Stimulated activated CD8-positive, alpha-beta memory T cell treated with anti-CD3 and anti-CD28 coated beads, Interleukin-15, amount 100 ng/mL, for 48 hours (primary cell): Measurements from ENCODE around the gene ASGR1.

Experiments used
- DNase-seq, 2 donors: peaks; one replicate each; pipeline ENCODE4 v3.0.0-alpha.2; 2020; ENCODE audit warnings: low read depth in 2 of 2

ASGR1 gene

DNA sequence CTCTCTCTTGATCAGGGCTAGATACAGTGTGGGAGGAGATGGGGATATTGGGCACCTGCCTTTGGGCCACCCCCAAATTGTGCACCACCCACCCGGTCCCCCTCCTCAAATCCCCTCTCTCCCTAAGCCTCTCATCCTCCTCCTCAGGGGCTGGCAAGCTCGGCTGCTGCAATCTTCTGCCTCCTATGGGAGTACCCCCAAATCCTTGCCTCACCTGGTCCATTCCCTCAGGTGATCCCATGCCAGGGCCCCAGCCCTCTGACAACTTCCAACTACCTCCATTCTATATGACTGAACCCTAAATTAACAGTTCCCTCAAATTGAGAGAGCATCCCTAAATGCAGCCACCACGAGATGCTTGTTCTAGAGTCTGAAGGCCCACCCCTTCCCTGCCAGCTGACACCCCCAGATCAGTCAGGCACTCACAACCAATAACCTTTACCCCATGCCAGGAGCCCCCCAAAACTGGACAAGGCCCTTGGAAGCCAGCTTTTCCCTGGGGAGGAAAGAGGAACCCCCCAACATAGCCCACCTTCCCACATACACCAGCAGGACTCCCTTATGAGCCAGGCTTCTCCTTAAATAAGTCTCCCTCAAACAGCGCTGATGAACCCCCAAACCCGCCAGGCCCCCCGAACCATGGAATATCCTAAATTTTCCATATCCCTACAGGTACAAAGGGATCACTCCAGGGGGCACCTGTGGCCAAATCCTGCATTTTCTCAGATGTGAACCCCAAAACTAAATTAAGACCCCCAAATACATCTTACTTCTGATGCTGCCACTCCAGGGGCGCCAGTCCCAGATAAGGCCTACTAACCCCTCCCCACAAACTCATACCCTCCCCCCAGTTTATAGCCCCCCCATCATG is 37.3 kb upstream of the ASGR1 start:
- DNase-seq, result no peak

DNA sequence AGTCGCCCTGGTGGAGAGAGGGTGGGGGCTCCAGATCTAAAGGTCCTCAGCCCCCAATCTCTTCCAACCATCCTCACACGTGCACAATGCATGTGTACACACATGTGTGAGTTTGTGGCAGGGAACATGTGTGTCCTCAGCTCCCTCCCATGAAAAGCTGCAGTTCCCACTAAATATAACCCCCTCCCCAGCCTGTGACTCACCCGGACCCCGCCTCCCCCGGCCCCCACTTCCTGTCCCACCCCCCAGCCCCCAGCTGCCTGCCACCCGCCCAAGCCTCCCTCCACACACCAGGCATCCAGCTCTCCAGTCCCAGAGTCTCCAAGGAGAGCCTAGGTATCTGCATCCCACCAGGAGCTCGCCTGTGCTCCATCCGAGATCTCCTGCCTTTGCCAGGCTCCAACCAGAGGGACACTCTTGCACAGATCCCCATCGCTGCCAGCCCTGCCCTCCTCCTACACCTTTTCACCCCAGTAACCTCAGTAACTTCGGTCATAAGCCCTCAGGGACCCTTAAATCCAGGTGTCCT is 36.5 kb upstream of the ASGR1 start:
- DNase-seq, result no peak

DNA sequence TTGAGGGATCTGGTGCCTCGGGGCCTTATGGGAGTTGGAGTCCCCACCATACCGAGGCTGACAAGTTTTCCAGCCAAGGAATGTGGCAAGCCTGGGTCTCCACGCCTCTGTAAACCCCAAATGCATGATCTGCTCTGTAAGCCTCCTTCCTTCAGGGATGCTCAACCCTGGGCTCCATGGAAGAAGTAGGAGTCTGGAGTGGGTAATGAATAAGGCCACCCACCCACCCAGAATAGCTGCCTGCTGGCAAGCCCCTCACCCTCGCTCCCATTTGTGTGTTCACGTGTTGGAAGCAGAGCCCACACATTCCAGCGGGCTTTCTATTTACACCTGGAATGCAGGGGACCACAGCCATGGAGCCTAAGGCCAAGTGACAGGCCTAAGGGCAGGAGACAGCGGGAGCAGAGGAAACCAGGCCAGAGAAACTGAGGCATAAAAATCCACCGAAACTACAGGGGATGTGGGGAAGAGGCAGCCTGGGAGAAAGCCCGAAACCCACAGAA is 36.0 kb upstream of the ASGR1 start:
- no peak for DNase-seq

DNA sequence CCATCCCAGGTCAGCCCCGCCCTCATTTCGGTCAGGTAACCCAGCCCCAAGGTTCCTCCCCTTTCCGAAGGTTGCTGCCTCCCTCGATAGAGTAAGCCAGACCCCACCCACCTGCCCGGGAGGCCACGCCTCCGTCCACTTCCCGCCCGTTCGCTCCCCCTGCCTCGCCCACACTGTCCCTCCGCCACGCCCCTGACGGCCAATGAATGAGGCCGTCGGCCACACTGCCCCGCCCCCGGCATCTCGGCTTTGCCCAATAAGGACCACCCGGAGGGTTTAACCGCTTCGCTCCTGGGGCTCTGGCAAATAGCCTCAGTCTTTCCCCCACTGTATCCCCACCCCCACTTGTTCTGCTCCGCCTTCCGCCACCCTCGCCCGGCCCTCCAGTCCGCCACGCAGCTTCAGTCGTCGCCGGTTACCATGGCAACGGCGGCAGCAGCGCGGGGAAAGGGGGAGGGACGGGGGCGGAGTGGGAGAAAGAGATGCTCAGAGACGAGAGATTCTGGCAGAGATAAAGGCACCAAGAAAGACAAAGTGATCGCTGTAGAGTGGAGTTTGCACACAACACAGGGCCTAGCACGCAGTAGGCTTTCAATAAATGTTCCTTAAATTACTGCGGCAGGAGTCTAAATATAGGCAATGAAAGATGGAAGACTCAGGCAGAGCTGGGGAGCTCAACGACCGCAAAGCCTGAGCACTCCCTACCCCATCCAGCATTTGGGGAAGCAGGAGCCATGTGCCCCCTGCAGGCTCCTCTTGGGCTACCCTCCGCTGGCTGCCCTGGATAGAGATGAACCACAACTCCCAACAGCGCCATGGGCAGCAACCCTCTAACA is 35.3 kb upstream of the ASGR1 start:
- peak; percentile 100 for DNase-seq

DNA sequence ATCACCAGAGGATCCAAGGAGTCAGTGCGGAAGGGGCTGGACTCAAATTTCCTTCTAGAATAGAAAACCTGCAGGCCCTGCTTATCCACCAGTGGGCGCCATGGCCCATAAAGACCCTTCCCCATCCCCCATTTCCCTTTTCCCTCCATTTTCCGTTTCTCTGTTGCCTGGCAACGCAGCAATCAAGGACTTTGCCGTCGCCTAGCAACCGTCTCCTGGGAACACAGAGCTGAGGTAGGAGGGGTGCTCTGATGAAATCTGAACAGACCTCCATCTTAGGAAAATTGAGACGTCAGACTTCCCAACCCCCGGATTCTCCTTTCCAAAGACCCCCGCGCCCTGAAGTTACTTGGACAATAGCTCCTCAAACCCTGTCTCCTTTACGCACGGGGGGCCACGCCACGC is 34.7 kb upstream of the ASGR1 start:
- no peak for DNase-seq

DNA sequence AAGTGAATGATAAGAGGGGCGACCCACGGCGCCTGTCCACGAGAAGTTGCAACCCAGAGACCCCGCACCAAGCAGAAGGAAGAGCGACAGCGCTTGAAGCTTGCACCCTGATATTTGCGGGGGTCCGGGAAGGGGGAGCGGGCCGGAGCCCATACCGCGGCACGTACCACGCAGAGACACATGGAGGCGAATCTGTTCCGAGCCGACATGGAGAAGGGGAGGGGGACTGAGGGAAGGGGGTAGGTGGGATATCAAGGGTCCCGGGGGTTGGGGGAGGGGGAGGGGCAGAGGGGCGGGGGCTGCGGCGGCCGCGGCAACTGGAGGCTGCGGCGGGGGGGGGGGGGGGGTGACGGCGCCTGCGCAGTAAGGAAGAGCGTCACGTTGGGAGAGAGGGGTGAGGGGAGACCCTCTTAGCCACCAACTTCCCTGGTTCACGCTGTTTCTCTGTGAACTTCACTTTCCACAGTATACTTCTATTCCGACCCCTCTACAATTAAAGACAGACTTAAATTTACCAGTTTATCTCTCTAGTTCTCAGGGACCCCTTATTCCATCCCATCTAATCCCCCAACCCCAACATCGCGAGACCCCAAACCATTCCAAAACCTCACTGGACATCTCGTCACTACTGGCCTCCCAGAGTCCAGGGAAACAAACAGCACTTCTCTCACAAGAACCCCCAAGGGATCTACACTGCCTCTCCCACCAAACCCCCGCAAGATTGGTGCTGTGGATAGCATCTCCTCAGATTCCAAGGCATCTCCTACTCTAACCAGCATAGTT is 32.5 kb upstream of the ASGR1 start:
- no peak for DNase-seq

DNA sequence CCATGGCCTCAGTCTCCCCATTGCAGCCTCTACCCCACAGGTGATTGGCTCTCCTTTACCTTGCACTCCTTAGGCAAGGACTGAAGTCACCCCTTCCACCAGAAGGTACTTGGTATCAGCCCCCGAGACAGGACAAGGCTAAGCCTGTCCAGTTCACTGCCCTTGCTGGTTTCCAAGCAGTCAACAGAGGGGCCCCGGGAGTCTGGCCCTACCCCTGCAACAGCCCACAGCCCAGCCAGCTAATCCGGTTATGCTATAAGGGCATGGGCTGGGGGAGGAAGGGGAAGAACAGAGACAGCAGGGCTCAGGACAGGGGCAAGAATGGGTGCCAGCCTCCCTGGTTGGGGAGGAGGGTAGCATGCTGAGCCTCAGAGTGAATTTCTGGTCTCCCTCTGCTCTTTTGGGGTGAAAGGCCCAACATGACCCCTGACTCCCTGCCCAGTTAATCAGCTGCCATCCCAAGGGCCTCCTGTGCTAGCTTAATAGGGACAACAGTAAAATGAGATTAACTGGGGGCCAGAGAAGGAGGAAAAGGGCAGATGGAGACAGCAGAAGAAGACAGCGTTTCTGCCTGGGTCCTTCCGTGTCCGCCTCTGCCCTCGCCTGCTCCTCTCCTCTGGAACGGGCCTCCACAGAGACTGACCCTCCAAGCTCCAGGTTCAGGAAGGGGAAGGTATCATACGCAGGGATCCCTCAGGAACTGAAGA is 29.7 kb upstream of the ASGR1 start:
- DNase-seq, result no peak

DNA sequence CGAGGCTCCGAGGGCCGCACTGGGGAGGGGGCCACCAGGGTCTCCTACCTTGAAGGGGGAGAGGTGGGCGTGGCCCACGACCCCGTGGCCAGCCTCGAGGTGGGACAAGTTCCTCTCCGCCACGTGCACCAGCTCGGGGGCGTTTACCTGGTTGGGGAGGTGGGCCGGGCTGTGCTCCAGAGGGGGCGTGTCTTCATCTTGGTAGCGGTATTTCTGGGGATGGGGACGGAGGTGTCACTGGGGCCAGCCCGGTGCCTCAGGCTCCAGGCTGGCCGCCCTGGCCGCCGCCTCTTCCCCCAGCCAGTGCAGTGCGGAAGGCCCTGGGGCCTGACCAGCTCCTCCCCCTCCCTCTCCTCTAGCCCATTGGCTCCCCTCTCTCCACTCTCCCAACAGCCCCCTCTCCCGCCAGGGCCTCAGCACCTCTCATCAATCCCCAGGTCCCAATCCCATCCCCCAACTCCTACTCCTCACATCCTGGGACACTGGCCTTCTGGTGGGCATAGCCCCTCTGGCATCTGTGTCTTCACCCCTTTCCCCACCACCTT is 28.9 kb upstream of the ASGR1 start:
- no peak for DNase-seq

DNA sequence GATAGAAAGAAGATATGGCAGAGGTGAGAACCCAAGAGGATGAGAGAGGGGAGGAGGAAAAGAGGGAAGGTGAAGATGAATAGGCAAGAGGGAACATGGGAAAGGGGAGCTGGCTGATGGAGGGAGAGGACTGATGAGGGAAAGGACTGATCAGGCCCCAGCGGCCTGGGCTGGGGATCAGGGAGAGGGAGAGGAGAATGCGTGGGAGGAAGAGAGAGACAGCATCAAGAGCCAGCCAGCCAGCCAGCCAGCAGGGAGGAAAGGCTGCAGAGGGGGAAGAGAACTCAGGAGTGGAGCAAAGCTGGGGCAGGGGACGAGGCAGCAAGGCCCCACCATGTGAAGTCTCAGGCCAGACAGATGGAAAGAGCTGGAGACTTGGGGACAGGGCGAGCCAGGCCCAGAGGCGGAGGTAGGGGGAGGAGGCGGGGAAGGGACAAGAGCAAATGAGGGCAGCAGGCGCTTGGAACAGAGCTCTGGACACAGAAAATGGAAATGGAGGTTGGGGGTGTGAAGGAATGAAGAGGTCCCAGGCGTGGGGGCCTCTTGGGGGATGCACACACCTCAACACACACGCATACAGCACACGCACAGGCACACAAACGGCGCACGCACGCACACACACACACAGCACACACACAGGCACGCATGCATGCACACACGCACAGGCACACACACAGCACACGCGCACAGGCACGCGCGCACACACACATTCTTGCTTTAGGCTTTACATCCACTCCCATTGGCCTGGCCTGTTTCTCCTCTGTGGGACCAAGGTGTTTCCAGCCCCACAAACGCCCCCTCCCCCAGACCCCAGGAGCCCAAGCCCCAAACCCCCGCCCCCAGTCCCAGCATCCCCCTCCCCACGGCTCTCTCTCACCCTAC is 28.2 kb upstream of the ASGR1 start:
- DNase-seq, result no peak

DNA sequence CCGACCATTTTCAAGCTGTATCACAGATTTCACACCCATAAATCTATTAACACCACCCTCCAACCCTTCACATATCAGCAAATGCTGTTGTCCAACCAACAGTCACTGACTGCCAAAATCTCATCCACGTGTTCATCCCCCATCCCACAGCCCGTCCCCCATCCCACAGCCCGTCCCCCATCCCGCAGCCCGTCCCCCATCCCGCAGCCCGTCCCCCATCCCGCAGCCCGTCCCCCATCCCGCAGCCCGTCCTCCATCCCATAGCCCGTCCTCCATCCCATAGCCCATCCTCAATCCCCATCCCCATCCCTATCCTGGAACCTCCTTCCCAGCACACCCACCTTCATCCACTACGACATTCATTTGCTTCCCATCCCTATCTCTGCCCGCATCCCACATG is 26.4 kb upstream of the ASGR1 start:
- no peak for DNase-seq

DNA sequence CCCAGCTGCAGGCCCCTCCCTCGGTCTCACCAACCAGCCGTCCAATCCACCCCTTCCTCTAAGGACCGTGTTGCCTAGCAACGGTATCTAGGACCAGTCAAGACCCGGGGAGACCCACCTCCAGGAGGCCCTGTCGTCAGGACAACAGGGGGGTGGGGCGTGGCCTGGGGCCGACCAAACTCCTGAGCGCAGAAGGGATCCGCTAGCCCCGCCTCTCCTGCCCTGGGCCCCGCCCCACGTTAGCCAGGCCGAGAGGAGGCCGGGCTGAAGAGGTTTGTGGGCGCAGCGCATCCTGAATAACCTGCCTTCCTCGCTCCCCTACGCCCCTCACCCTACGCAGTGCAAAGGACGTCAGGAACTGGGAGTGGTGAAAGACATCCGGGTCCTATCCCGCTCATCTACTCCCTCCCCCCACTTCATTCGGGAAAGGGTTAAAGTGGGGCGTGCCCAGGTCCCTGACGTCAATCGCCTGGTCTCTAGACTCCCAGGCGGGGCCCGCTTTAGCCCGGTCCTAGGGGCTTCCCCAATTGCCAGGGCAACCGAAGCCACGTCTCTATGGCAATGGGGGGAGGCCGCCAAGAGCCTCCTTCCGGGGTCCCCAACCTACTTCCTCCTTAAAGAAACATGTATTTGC is 25.8 kb upstream of the ASGR1 start:
- peak; percentile 88 to 91 for DNase-seq

DNA sequence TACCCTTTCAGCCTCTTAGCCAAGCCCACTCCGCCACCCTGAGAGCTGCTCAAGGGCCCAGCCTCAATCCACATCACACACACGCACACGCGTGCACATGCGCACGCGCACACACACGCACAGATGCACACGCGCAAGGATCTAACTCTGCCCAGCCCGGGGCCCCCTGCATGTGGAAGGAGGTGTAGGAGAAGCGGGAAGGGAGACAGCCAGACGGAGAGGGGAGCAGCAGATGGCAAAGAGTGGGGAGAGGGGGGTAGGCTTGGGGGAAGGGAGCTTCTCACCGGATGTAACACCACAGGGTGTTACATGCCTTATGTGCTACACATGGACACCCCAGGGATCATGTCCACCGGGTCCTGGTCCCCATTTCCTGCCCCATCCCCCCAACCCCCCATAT is 25.2 kb upstream of the ASGR1 start:
- DNase-seq, result no peak

DNA sequence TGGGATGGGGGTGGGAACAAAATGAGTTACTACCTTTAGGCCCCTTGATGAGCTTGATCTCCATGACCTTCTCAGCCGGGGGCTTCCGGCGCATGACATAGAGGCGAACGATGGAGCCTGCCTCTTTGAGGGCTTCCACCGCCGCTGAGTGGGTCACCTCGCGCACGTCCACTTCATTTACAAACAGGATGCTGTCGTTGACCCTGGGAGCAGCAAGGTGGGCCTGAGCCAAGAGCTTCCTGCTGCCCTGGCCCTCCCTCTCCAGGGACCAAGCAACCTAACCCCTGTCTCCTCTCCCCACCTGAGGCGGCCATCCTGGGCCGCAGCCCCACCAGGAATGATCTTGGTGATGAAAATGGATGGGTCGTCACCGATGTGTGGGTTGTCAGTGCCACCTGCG is 24.2 kb upstream of the ASGR1 start:
- no peak for DNase-seq

DNA sequence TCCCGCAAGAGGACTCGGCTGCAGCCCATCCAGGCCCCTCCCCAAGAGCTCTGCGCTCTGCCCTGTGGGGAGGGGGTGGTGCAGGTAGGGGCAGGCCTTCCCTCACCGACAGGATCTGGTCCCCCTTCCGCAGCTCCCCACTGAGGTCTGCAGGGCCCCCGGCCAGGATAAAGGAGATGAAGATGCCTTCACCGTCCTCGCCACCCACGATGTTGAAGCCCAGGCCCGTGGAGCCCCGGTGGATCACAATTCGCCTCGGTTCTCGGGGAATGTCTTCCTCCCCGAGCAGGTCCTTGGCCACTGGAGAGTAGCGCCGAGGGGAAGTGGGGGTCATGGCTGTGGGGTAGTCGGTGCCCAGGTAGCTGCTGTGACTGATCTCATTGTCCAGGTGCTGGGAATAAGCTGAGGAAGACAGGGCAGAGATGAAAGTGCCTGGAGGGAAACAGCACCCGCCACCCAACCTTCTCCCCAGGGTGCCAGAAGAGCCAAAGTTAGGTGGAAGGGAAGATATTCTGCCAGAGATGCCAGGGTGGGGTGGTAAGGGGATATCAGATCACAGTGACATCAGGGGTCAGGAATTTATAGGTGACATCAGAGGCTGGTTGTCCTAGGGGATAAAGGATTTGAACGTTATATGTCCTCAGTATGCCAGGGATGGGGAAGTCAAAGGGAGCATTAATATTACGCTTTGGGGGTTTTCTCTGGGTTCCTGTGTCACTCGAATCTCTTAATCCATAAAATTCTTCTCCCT is 17.7 kb upstream of the ASGR1 start:
- no peak for DNase-seq

DNA sequence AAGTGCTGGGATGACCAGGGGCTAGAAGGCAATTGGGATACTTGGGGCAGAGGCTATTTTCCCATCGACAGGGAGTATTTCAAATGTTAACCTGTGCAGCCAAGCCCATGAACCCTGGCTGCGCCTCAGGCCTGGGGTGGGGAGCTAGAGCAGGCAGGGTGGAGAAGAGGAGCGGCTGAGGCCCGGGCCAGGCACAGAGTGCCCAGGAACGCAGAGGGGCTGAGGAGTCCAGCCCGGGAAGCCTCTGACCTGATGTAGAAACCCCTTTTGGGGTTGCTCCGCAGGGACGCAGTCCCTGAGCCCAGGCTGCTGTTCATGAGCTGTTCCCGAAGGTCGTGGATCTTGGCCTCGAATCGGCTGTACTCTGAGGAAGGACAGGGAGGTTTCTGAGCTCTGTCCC is 16.8 kb upstream of the ASGR1 start:
- DNase-seq, result no peak

DNA sequence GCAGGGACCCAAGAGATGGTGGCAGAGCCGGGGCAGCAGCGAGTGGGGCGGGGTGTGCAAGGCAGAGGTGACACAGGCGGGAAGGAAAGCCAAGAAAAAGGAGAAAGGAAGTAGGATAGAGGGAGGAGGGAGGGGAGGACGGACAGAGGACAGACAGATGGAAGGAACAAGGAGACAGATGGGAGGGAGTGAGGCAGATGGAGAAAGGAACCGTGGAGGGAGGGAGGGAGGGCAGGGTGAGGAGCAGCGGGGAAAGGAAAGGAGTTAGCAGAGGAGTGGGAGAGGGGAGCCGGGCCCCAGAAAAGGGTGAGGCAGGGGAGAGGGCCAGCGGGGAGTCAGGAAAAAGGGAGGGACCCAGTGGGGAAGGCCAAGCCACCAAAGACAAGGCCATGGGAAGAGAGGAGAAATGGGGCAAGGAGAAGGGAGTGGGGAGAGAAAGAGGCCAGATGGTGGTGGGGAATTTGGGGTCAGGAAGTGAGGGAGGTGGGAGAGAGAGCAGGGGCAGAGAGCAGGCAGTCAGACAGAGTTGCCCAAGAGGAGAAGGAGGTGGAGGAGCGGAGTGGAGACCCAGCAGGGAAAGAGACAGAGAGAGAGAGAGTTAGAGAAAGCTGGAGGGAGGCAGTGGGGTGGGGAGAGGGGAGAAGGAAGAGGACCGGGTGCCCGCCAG is 13.2 kb upstream of the ASGR1 start:
- DNase-seq, result no peak

DNA sequence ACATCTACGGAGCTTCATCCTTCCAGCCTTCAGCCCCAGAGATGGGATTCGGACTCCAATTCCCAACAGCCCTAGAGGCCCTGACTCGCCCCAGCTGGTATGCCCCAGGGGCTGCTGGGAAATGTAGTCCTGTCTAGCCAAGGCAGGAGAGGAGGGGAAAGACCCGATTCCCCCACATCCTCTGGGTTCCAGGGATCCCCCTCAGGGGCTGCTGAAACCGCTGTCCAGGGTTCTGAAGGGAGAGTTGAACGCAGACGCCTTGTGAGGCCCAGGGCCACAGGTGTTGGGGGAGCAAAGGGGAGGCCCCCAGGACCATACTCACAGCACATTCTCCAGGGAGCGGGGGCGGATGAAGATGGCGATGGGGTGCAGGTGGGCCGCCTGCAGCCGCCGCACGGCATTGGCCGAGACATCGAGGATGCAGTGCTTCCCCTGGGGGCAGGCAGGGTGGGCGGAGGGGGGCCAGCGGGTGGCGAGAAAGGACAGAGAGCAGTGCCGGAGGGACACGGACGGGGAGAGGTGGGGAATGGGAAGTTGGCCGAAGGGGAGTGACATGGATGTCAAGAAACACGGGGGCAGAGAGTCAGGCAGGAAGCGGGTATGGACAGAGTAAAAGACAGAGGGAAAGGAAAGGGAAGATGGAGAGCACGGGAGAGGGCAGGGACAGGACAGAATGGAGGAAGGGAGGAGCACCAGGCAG is 12.6 kb upstream of the ASGR1 start:
- DNase-seq, result no peak
